Retinal pigment epithelial cell (primary cell): ENCODE data around the gene PTPN22.

Experiments
- DNase-seq: peaks from one replicate; pipeline ENCODE4 v3.0.0-alpha.2; 2010; ENCODE audit warnings: low read depth
- H3K4me3 ChIP-seq: 2 replicates; pipeline ENCODE4 v1.5.1; 2011; ENCODE audit warnings: mild to moderate bottlenecking, low read length, control low read depth, moderate library complexity
- TF ChIP-seq, protein P1 (sequence below): conservative IDR thresholded peaks from 2 replicates; pipeline ENCODE4 v1.5.1; 2011; ENCODE audit warnings: low read depth, low read length, control low read depth, inconsistent platforms

The PTPN22 gene

GRCh38 chr1:113802367-113803007 lies 69.0 kb downstream of the PTPN22 start:
- no peak overlapping the region for H3K4me3 ChIP-seq
- no peak for DNase-seq
- TF ChIP-seq, protein P1, sequence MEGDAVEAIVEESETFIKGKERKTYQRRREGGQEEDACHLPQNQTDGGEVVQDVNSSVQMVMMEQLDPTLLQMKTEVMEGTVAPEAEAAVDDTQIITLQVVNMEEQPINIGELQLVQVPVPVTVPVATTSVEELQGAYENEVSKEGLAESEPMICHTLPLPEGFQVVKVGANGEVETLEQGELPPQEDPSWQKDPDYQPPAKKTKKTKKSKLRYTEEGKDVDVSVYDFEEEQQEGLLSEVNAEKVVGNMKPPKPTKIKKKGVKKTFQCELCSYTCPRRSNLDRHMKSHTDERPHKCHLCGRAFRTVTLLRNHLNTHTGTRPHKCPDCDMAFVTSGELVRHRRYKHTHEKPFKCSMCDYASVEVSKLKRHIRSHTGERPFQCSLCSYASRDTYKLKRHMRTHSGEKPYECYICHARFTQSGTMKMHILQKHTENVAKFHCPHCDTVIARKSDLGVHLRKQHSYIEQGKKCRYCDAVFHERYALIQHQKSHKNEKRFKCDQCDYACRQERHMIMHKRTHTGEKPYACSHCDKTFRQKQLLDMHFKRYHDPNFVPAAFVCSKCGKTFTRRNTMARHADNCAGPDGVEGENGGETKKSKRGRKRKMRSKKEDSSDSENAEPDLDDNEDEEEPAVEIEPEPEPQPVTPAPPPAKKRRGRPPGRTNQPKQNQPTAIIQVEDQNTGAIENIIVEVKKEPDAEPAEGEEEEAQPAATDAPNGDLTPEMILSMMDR = no peak

GRCh38 chr1:113800487-113800886 lies 71.0 kb downstream of the PTPN22 start:
- TF ChIP-seq, protein P1 = no peak
- DNase-seq = no peak
- H3K4me3 ChIP-seq = no peak overlapping the region

- TF ChIP-seq, protein P1 = no peak
- DNase-seq = no peak
- no peak overlapping the region for H3K4me3 ChIP-seq
These were observed 74.0 kb downstream of the PTPN22 start for GRCh38 chr1:113797472-113797871.

- TF ChIP-seq, protein P1 = no peak
- no peak overlapping the region for H3K4me3 ChIP-seq
- DNase-seq = peak; percentile 49
These were observed 77.4 kb downstream of the PTPN22 start for GRCh38 chr1:113793878-113794834.

DNA sequence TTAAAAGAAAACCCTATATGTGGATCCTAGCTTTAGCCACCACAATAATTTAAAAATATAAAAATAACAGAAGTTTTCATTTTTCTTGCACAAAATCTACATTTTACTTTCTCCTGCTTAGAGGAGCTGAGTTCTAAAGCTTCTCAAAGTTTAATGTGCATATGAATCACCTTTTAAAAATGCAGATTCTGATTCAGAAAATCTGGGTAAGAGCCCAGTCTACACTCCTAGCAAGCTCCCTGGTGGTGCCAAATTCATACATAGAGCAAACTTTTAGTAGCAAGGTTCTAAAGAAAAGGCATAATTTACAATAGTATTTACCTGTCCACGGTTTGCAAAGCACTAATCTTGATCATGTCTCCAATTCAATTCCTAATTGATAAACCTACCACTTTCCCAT lies 78.5 kb downstream of the PTPN22 start:
- no peak for DNase-seq
- TF ChIP-seq, protein P1 = no peak
- H3K4me3 ChIP-seq = no peak overlapping the region

DNA sequence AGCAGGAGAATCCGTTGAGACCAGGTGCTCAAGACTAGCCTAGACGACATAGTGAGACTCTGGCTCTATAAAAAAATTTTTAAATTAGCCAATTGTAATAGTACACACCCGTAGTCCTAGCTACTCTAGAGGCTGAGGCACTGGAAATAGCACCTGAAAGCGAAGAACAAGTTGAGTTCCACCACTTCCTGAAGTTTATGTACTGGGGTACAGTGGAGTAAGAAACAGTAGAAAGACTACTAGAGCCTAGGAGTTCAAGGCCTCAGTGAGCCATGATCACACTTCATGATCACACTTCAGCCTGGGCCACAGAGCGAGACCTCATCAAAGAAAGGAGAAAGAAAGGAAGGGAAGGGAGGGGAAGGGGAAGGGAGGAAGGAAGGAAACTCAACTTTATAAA lies 79.0 kb downstream of the PTPN22 start:
- TF ChIP-seq, protein P1 = no peak
- no peak for DNase-seq

More for the DNA sequence above, 79.0 kb downstream of the PTPN22 start:
- no peak overlapping the region for H3K4me3 ChIP-seq
